Measurements from ENCODE around the gene CPEB1.

GRCh38 chr15:82554849-82555248 is 92.3 kb downstream of the CPEB1 start:
- TF ChIP-seq ZBTB1 (tag by site-specific recombination; IDR thresholded peaks at IDR 0.05), result no peak
- no peak for TF ChIP-seq TCF7L2 (IDR thresholded peaks at IDR 0.05; ENCODE audit: borderline replicate concordance, low read depth, low read length)
- no peak for TF ChIP-seq CTCF (tag by site-specific recombination; IDR thresholded peaks at IDR 0.05)
- TF ChIP-seq, protein P1, sequence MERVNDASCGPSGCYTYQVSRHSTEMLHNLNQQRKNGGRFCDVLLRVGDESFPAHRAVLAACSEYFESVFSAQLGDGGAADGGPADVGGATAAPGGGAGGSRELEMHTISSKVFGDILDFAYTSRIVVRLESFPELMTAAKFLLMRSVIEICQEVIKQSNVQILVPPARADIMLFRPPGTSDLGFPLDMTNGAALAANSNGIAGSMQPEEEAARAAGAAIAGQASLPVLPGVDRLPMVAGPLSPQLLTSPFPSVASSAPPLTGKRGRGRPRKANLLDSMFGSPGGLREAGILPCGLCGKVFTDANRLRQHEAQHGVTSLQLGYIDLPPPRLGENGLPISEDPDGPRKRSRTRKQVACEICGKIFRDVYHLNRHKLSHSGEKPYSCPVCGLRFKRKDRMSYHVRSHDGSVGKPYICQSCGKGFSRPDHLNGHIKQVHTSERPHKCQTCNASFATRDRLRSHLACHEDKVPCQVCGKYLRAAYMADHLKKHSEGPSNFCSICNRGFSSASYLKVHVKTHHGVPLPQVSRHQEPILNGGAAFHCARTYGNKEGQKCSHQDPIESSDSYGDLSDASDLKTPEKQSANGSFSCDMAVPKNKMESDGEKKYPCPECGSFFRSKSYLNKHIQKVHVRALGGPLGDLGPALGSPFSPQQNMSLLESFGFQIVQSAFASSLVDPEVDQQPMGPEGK (tag by site-specific recombination; IDR thresholded peaks at IDR 0.05), result no peak
- TF ChIP-seq MYNN (tag by site-specific recombination; IDR thresholded peaks at IDR 0.05; ENCODE audit: borderline replicate concordance), result no peak
- no peak for TF ChIP-seq ZNF214 (tag by site-specific recombination; IDR thresholded peaks at IDR 0.05; ENCODE audit: borderline replicate concordance)
- no peak for TF ChIP-seq ZBTB10 (tag by site-specific recombination; IDR thresholded peaks at IDR 0.05)

Measured in HEK293 (cell line).